Neural cell (in vitro differentiated cells): ENCODE measurements around the gene MYOF. TPM values are rescaled to one million over a fixed set of nuclear protein-coding genes. Genes with fewer than 3 reads are reported as not detected.

Source experiments
- H2AFZ ChIP-seq: fragments of 200-600, 300-800 bp; sonication (generic), shearing (Covaris generic); 2 replicates; pipeline ENCODE4 v1.6.0; 2014; ENCODE audit warnings: low read depth, mild to moderate bottlenecking, antibody characterized with exemption, low read length, moderate library complexity
- H3F3A ChIP-seq: fragments of 200-600 bp; shearing (Covaris generic); 2 replicates; pipeline ENCODE4 v1.6.1; 2016; ENCODE audit warnings: mild to moderate bottlenecking, moderate library complexity, mixed read lengths, antibody characterized with exemption, low read length; ENCODE audit not compliant: insufficient read depth, poor library complexity, severe bottlenecking
- H3K27ac ChIP-seq: fragments of 200-600, 300-800 bp; sonication (generic), shearing (Covaris generic); 2 replicates; pipeline ENCODE4 v1.5.1; 2014; ENCODE audit warnings: mild to moderate bottlenecking, low read length, moderate library complexity
- H3K27me3 ChIP-seq: fragments of 300-800, 200-600 bp; sonication (generic), shearing (Covaris generic); 2 replicates; pipeline ENCODE4 v1.6.0; 2014; ENCODE audit warnings: mild to moderate bottlenecking, low read depth, low read length, moderate library complexity; ENCODE audit not compliant: insufficient read depth
- H3K36me3 ChIP-seq: fragments of 300-800, 200-600 bp; sonication (generic), shearing (Covaris generic); 2 replicates; pipeline ENCODE4 v1.5.1; 2014; ENCODE audit warnings: mild to moderate bottlenecking, antibody characterized with exemption, low read length, moderate library complexity; ENCODE audit not compliant: insufficient read depth
- H3K4me2 ChIP-seq: fragments of 300-800, 200-600 bp; sonication (generic), shearing (Covaris generic); 2 replicates; pipeline ENCODE4 v1.6.0; 2014; ENCODE audit warnings: mild to moderate bottlenecking, low read length
- H3K4me3 ChIP-seq: fragments of 300-800, 200-600 bp; sonication (generic), shearing (Covaris generic); 2 replicates; pipeline ENCODE4 v1.5.1; 2014; ENCODE audit warnings: mild to moderate bottlenecking, low read length, moderate library complexity
- H3K79me2 ChIP-seq: fragments of 200-600 bp; shearing (Covaris generic); replicated peaks from 2 replicates; pipeline ENCODE4 v1.6.0; 2014; ENCODE audit warnings: mild to moderate bottlenecking, low read length, moderate library complexity; ENCODE audit not compliant: insufficient read depth
- H3K9ac ChIP-seq: fragments of 300-800, 200-600 bp; sonication (generic), shearing (Covaris generic); 2 replicates; pipeline ENCODE4 v1.6.1; 2016; ENCODE audit warnings: mild to moderate bottlenecking, low read length, mixed read lengths
- H3K9me2 ChIP-seq: fragments of 200-600 bp; shearing (Covaris generic); 2 replicates; pipeline ENCODE4 v1.6.1; 2016; ENCODE audit warnings: mild to moderate bottlenecking, low read length, mixed read lengths; ENCODE audit not compliant: insufficient read depth
- H3K9me3 ChIP-seq: fragments of 200-600, 300-800 bp; sonication (generic), shearing (Covaris generic); 2 replicates; pipeline ENCODE4 v1.6.1; 2016; ENCODE audit warnings: mild to moderate bottlenecking, mixed run types, low read length, moderate library complexity, mixed read lengths
- H4K20me1 ChIP-seq: fragments of 200-600 bp; shearing (Covaris generic); 2 replicates; pipeline ENCODE4 v1.6.1; 2016; ENCODE audit warnings: mild to moderate bottlenecking, mixed run types; ENCODE audit not compliant: insufficient read depth
- CTCF ChIP-seq: fragments of 450-650 bp; IDR thresholded peaks from 2 replicates; pipeline ENCODE4 v1.5.1; 2014; ENCODE audit warnings: antibody characterized with exemption, mild to moderate bottlenecking, moderate library complexity; ENCODE audit not compliant: poor library complexity, severe bottlenecking
- EZH2 ChIP-seq: fragments of 200-600, 300-800 bp; shearing (Covaris generic), sonication (generic); IDR thresholded peaks from 2 replicates; pipeline ENCODE4 v1.6.1; 2014; ENCODE audit warnings: antibody characterized with exemption, low read length, borderline replicate concordance, mild to moderate bottlenecking; ENCODE audit not compliant: insufficient read depth, poor library complexity, severe bottlenecking
- MXI1 ChIP-seq: fragments of 450-650 bp; conservative IDR thresholded peaks from 2 replicates; pipeline ENCODE4 v1.6.1; 2014; ENCODE audit warnings: antibody characterized with exemption, mild to moderate bottlenecking; ENCODE audit not compliant: poor library complexity, severe bottlenecking
- REST ChIP-seq: IDR thresholded peaks from 2 replicates; pipeline ENCODE4 v1.6.1; 2012; ENCODE audit warnings: borderline replicate concordance
- TAF1 ChIP-seq: IDR thresholded peaks from 2 replicates; pipeline ENCODE4 v1.6.1; 2012; ENCODE audit warnings: low read depth
- polyA plus RNA-seq: library from polyadenylated mRNA; depleted of rRNA; stranded (reverse); fragments of >200 nt; gene quantifications from 2 replicates; pipeline ENCODE4 v1.2.3, GENCODE V29; 2014

MYOF gene
- polyA plus RNA-seq, 1 donor from 2014 or later = 0.47 TPM

GRCh38 chr10:93385345-93385744 lies 96.8 kb downstream of the MYOF start:
- no peaks in the 10 kb centered on the region for H3K36me3 ChIP-seq
- H3K27me3 ChIP-seq = no peaks in the 10 kb centered on the region
- no peak overlapping the region for H2AFZ ChIP-seq
- H3K79me2 ChIP-seq = no peaks in the 10 kb centered on the region
- H3K9me3 ChIP-seq = no peaks in the 10 kb centered on the region
- no peaks in the 10 kb centered on the region for H4K20me1 ChIP-seq
- TF ChIP-seq TAF1 (no peak), EZH2 (no peak), MXI1 (no peak), CTCF (no peak), REST (no peak)
- H3F3A ChIP-seq = no peaks in the 10 kb centered on the region
- no peak overlapping the region for H3K4me2 ChIP-seq
- no peak overlapping the region for H3K9ac ChIP-seq
- no peak overlapping the region for H3K4me3 ChIP-seq
- no peak overlapping the region for H3K27ac ChIP-seq
- H3K9me2 ChIP-seq = no peaks in the 10 kb centered on the region

- Histone ChIP-seq H3K9me3 (no peaks in the 10 kb centered on the region), H3K4me3 (no peak overlapping the region), H3K27ac (no peak overlapping the region), H4K20me1 (no peaks in the 10 kb centered on the region), H3K79me2 (no peaks in the 10 kb centered on the region), H3K9me2 (no peaks in the 10 kb centered on the region), H3K36me3 (no peaks in the 10 kb centered on the region), H3K9ac (no peak overlapping the region), H2AFZ (no peak overlapping the region), H3F3A (no peaks in the 10 kb centered on the region), H3K27me3 (no peaks in the 10 kb centered on the region), H3K4me2 (no peak overlapping the region)
- no peak for TF ChIP-seq EZH2
Measured at GRCh38 chr10:93384006-93384405, 98.1 kb downstream of the MYOF start.

GRCh38 chr10:93383562-93383981 lies 98.6 kb downstream of the MYOF start:
- H3K4me2 ChIP-seq = no peak overlapping the region
- no peaks in the 10 kb centered on the region for H3K79me2 ChIP-seq
- H3K27me3 ChIP-seq = no peaks in the 10 kb centered on the region
- H3K36me3 ChIP-seq = no peaks in the 10 kb centered on the region
- H2AFZ ChIP-seq = no peak overlapping the region
- H3K9me3 ChIP-seq = no peaks in the 10 kb centered on the region
- no peak overlapping the region for H3K4me3 ChIP-seq
- no peaks in the 10 kb centered on the region for H3K9me2 ChIP-seq
- H3K27ac ChIP-seq = no peak overlapping the region
- no peak for TF ChIP-seq MXI1
- no peaks in the 10 kb centered on the region for H3F3A ChIP-seq
- no peaks in the 10 kb centered on the region for H4K20me1 ChIP-seq
- H3K9ac ChIP-seq = no peak overlapping the region
